ENCODE results near the gene NFKBIL1.

NFKBIL1 gene

DNA sequence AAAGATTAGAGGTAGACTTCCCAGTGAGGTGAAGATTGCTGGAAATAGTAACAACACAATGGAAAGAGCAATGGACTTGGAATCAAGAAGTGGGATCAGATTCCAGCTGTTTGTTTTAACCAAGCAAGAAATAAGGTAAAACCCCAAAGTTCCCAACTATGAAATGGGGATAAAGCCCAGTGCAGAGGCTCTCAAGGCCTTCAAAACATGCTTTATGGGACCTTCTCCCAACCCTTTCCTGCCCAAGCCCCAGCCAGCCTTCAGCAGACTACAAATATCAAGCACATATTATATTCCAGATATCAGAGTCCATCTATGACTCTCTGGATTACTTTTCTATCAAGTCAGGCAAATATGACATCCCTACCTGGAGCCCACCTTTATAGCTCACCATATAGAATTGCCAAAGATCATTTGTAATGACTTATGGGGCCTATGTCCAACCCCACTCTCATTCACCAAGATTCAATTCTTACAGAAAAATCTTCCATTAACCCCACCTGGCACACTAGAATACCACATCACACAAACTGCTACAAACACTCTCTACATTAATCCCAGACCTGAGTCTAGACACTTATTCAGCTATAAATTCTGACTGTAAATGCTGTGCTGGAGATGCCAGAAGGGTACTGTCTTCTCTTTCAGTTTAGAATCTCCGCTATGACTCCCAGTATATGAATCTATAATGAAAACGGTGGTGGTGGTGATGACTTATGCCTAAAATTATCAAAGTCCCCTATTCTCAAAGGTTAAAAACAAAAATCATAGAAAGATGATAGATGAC, 11.7 kb upstream of the NFKBIL1 start:
- no peak for DNase-seq

- DNase-seq, result peak in 1 of 2 donors; percentile 43
Measured at GRCh38 chr6:31538805-31539400, 8.5 kb upstream of the NFKBIL1 start.

DNA sequence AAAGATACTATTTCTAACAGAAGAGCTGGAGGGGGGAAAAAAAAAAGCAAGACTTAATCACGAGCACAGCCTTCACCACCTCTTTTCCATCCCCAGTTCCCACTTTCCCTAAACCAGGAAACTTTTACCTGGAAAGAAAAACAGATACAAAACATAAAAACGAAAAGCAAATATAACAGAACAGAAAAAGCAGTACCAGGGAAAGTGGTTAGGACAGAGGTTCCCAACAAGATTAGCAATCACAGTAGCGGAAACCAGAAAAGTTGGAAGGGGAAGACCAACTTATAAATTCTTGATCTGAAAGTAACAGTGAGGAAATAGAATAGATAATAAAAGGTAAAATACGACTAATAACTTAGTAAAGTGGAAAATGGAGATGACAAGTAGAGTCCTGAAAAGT, 6.8 kb upstream of the NFKBIL1 start:
- no peak for DNase-seq

- DNase-seq, result peak; percentile 75 to 85
Measured at GRCh38 chr6:31541059-31541657, 6.2 kb upstream of the NFKBIL1 start.

- DNase-seq, result peak; percentile 96
Measured at GRCh38 chr6:31541658-31542521, 5.5 kb upstream of the NFKBIL1 start, which contains the start of gene DDX39B. Gene DDX39B, minus strand, starts transcription at chr6:31542003. Its CDS starts 1,471 bp downstream, at chr6:31540532.

DNA sequence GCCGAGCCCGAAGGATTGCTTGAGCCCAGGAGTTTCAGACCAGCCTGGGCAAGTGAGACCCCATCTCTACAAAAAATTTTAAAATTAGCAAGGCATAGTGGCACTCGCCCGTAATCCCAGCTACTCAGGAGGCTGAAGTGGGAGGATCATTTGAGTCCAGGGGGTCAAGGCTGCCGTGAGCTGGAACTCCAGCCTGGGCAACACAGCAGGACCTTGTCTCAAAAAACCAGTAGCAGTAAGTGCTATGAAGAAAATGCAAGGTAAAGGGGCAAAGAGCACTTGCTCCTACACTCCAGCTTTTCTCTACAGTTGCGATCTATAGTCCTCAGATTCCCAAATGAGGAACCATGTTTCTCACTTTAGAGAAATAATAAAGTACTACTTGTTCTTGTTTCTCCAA, 3.8 kb upstream of the NFKBIL1 start:
- no peak for DNase-seq

DNA sequence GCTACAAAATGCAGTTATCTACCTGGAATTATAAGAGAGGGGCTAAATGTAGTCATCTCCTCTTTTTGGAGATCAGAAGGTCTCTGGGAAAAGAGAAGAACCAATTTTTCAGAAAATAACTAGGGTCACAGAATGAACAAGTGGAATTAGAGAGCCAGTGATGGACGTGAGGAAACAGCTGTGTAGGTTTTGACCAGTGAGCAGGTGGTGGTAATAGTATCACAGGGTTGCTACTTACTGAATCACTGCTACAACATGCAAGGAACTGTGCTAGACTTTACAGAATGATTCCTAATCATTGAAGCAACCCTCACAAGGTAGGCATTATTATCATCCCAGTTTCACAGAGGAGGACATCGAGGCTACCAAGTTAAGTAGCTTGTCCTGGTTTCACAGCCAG, 2.7 kb upstream of the NFKBIL1 start:
- DNase-seq, result no peak

GRCh38 chr6:31545291-31545690, 2.1 kb upstream of the NFKBIL1 start:
- DNase-seq, result no peak

GRCh38 chr6:31546339-31546957, 960 bp upstream of the NFKBIL1 start, which contains the start of gene ATP6V1G2:
Gene ATP6V1G2, minus strand, starts transcription at chr6:31546608. Its CDS starts 49 bp downstream, at chr6:31546559.
- DNase-seq, result peak; percentile 87 to 89

DNA sequence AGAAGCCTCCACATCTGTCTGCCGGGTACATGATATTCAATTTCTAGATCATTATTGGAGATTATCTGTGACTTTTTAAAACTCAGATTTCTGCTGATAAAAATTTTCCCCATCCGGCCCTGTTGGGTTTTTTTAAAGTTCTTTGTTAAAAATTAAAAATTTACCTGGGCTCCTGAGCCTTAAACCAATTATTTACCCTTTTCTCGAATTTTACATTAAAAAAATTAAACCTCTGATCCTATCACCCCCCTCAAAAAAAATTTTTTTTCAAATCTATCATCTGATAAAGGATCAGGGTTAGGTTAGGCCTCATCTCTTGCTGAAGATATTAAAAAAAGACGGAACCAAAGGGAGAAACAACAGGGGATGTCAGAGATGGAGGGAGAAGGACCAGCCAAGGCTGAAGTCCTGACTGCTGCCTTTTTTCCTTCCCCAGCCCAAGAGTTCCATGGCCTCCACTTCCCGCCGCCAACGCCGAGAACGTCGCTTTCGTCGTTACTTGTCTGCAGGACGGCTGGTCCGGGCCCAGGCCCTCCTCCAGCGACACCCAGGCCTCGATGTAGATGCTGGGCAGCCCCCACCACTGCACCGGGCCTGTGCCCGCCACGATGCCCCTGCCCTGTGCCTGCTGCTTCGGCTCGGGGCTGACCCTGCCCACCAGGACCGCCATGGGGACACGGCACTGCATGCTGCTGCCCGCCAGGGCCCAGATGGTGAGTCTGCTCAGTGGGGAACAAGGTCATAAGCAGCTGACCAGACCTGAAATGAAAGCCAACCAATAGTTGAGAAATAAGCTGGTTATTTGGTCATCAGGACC, 527 bp downstream of the NFKBIL1 start:
- DNase-seq, result no peak

DNA sequence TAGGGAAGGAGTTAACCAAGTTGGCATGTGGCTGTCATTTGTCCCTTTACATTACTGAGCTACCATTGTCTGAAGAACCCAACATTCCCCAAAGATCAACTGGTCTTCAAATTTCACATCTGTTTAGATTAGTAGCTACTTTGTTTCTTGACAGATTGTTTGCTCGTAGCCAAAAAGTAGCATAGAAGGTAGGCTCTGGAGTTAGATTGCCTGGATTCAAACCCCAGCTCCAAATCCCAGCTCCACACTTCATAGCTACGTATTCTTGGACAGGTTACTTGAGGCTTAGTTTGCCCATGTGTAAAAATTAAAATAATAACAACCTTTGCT, 1.1 kb downstream of the NFKBIL1 start:
- DNase-seq, result no peak

GRCh38 chr6:31551371-31551770, 4.0 kb downstream of the NFKBIL1 start:
- peak; percentile 80 for DNase-seq

- no peak for DNase-seq
Measured at GRCh38 chr6:31556307-31556706, 8.9 kb downstream of the NFKBIL1 start.

GRCh38 chr6:31557443-31558317, 10.3 kb downstream of the NFKBIL1 start:
- DNase-seq, result no peak

GRCh38 chr6:31558318-31558625, 10.9 kb downstream of the NFKBIL1 start:
- no peak for DNase-seq

- peak; percentile 73 to 81 for DNase-seq
Measured at GRCh38 chr6:31558631-31559500, 11.5 kb downstream of the NFKBIL1 start.

- DNase-seq, result no peak
Measured at GRCh38 chr6:31559606-31559957, 12.2 kb downstream of the NFKBIL1 start.

- DNase-seq, result peak; percentile 64 to 77
Measured at GRCh38 chr6:31559958-31560696, 12.7 kb downstream of the NFKBIL1 start.

- DNase-seq, result no peak
Measured at GRCh38 chr6:31560697-31561058, 13.3 kb downstream of the NFKBIL1 start.

Measured in CD4-positive, alpha-beta T cell treated with Interleukin-4 for 1 hour (primary cell).